ENCODE data around the gene MYO3B.

MYO3B gene

GRCh38 chr2:170436077-170436943, 258.4 kb downstream of the MYO3B start:
- no peak for TF ChIP-seq CTCF (IDR thresholded peaks at IDR 0.05; ENCODE audit: control extremely low read depth, extremely low read depth, low read depth, missing control alignments)
- CTCF ChIA-PET: interaction anchor here (1.1 to 2.2 kb wide), 4 partner anchors 11 to 380 kb away, joined by 3 to 10 read pairs (median 4); partner anchors contain the start of gene GAD1
- no peak for DNase-seq (ENCODE audit: extremely low spot score)
- POLR2A ChIA-PET: no interaction called here

- CTCF ChIA-PET: no interaction called here
- DNase-seq (ENCODE audit: extremely low spot score): no peak
- TF ChIP-seq CTCF (IDR thresholded peaks at IDR 0.05; ENCODE audit: control extremely low read depth, extremely low read depth, low read depth, missing control alignments): no peak
- POLR2A ChIA-PET: no interaction called here
Measured at GRCh38 chr2:170446078-170446477, 268.1 kb downstream of the MYO3B start.

GRCh38 chr2:170449034-170449433, 271.1 kb downstream of the MYO3B start:
- ChIA-PET CTCF (no interaction called here), POLR2A (no interaction called here)
- TF ChIP-seq CTCF (IDR thresholded peaks at IDR 0.05; ENCODE audit: control extremely low read depth, extremely low read depth, low read depth, missing control alignments): no peak
- DNase-seq (ENCODE audit: extremely low spot score): no peak

GRCh38 chr2:170454471-170455372, 276.8 kb downstream of the MYO3B start:
- no peak for DNase-seq (ENCODE audit: extremely low spot score)
- POLR2A ChIA-PET: no interaction called here
- no peak for TF ChIP-seq CTCF (IDR thresholded peaks at IDR 0.05; ENCODE audit: control extremely low read depth, extremely low read depth, low read depth, missing control alignments)
- CTCF ChIA-PET: no interaction called here

- no peak for TF ChIP-seq CTCF (IDR thresholded peaks at IDR 0.05; ENCODE audit: control extremely low read depth, extremely low read depth, low read depth, missing control alignments)
- DNase-seq (ENCODE audit: extremely low spot score): no peak
- POLR2A ChIA-PET: no interaction called here
- CTCF ChIA-PET: interaction anchor here (1.4 kb wide), 2 partner anchors 9 to 22 kb away, joined by 3 to 4 read pairs; no protein-coding TSS in a partner anchor
Measured at GRCh38 chr2:170455617-170456426, 277.9 kb downstream of the MYO3B start.

GRCh38 chr2:170456914-170457313, 279.0 kb downstream of the MYO3B start:
- CTCF ChIA-PET: interaction anchor here (1.4 kb wide), 2 partner anchors 10 to 20 kb away, joined by 3 to 4 read pairs; no protein-coding TSS in a partner anchor
- TF ChIP-seq CTCF (IDR thresholded peaks at IDR 0.05; ENCODE audit: control extremely low read depth, extremely low read depth, low read depth, missing control alignments): no peak
- DNase-seq (ENCODE audit: extremely low spot score): no peak
- POLR2A ChIA-PET: no interaction called here
